HG03460 (cell line): ENCODE measurements around the gene REPIN1.
A peak's percentile ranks its signal among the peaks of the same experiment; 100 is the strongest.

ENCODE experiments used
- ATAC-seq: cut with Tn5 transposase; IDR thresholded peaks from one replicate; pipeline ENCODE4 v1.9.1; 2021; ENCODE audit not compliant: unreplicated experiment

Gene REPIN1

GRCh38 chr7:150420242-150420641 is 51.6 kb downstream of the REPIN1 start:
- ATAC-seq, result no peak

- ATAC-seq, result peak; percentile 95
Measured at GRCh38 chr7:150420987-150421674, 52.5 kb downstream of the REPIN1 start.

GRCh38 chr7:150421831-150422230 is 53.2 kb downstream of the REPIN1 start:
- no peak for ATAC-seq
